ENCODE data around the gene GABRA5.
"Not testable (repeated sequence)": the region's sequence is repeated elsewhere in the genome, so short reads cannot be mapped to it uniquely, and the experiment has no call there.

Gene GABRA5

GRCh38 chr15:26879706-26880105 is 12.8 kb downstream of the GABRA5 start:
- DNase-seq = no peak

GRCh38 chr15:26882112-26882511 is 15.2 kb downstream of the GABRA5 start:
- no peak for DNase-seq

GRCh38 chr15:26882616-26883365 is 15.9 kb downstream of the GABRA5 start:
- DNase-seq = no peak

DNA sequence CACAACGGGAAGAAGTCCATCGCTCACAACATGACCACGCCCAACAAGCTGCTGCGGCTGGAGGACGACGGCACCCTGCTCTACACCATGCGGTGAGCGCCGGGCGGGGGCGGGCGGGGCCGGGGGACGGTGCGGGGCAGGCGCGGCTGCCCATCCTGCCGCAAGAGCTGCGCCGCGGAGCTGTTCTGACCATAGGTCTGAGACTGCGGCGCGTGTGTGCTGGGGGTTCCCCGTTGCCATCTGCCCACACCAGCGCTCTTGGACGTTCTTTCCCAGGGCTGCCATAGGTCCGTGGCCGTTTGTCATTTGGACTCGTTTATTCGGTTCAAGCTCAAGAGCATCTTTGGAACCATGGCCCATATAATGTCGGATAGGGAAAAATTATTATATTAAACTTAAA is 16.6 kb downstream of the GABRA5 start:
- DNase-seq = no peak

DNA sequence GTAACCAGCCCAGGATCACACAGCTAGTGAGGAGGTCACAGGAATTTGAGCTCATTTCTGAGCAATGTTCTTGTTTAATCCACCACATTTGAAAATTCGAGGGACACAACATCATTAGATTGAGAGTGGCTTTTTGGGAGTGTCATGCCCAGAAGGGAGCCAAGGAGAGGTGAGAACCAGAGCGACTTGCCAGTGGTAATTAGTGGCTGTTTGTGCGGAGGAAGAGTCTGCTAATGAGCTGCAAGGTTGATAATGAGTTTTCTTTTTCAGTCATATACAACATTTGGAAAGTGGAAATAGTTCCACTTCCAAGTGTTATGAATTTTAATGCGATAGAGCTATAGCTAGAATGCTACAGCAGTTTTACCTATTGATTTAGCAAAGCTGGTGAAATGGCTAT is 19.7 kb downstream of the GABRA5 start:
- no peak for DNase-seq

GRCh38 chr15:26887926-26888666 is 21.2 kb downstream of the GABRA5 start:
- no peak for DNase-seq

DNA sequence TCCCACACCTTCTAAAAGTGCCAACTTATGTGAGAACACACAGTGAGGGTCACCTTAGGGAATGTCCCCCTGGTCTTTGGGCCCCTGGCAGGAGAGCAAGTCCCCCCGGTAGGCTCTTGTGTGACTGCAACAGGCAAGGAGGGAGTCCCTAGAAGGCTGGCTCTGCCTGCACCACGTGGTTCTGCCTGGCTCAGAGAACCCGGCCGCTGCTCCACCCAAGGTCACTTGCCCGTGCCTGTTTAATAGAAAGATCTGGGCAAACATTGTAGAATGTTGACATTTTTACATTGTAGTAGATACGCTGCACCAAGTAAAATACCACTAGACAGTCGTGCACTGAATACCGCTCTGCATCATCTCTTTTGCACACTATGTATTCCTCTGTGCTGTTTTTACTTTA is 21.9 kb downstream of the GABRA5 start:
- no peak for DNase-seq

DNA sequence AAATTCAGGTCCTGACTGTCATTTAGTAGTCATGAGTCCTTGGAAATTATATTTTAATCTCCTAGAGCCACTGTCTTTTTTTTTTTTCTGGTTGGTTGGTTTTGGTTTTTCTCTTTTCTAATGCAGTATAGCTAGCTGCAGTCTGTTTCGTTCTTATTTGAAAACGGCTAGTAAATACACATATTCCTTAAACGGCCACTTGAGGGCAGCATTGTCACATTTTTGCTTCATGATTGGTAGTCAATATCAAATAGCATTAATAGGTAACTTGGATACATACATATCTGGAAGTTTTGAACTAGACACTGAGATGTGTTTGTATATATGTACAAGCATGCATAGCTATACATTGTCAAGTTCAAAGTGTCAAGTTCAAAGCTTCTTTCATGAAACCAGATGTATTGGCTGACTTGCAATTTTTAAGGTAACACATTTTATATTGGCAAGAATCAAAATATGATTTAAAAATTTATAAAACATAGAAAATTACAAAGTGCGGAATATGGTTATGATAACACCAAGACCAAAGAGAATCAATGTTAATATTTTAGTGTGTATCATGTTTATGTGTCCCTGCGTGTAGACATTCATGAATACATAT is 22.5 kb downstream of the GABRA5 start:
- DNase-seq = peak; percentile 26

- DNase-seq = no peak
Measured at GRCh38 chr15:26890451-26890850, 23.6 kb downstream of the GABRA5 start.

- no peak for DNase-seq
Measured at GRCh38 chr15:26890988-26891387, 24.1 kb downstream of the GABRA5 start.

- peak; percentile 43 for DNase-seq
Measured at GRCh38 chr15:26891448-26892181, 24.8 kb downstream of the GABRA5 start.

DNA sequence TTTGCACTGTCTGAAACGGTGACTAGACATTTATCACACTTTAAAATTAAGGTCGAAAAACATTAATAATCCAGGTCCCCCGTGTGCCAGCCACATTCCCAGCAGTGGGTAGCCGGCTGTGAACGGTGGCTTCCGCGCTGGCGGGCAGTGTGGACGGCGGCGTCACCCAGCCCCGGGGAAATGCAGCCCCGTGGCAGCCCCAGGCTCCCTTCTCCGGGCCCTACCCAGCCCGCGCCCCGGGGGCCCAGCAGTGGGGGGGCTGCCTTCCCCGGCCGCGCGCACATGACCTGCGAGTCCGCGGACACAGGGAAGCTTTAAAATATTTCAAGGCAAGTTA is 25.3 kb downstream of the GABRA5 start:
- no peak for DNase-seq

- DNase-seq = no peak
Measured at GRCh38 chr15:26892678-26893077, 25.8 kb downstream of the GABRA5 start.

DNA sequence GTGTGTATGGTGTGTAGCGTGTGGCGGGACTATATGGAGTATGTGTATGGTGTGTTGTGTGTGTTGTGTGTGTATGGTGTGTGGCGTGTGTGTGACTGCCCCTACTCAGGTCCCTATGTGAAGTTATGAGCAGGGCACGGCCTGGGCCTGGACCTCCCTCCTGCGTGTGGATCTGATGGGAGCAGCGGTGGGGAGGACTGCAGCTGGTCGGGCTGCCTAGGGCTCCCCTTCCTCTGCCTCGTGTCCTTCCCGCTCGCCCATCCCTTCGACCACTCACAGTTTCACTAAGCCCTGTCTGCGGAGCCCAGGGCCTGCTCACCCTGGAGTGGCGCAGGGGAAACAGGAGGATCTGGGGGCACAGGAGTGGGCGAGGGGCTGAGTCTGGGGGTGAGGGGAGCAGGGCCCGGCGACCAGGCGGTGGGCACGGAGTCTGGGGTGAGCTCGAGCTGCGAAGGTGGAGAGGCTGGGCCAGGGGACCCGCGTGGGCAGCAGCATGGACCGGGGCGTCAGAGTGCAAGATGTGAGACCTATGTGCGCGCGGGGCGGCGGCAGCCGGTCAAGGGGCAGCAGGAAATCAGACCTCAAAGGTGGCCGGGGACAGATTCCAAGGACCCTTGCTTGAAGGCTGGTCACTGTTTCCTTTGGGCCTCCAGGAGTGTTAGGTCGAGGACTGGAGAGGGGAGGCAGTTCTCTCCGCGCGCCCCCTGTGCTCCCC is 26.6 kb downstream of the GABRA5 start:
- DNase-seq = no peak

- no peak for DNase-seq
Measured at GRCh38 chr15:26894181-26894580, 27.3 kb downstream of the GABRA5 start.

DNA sequence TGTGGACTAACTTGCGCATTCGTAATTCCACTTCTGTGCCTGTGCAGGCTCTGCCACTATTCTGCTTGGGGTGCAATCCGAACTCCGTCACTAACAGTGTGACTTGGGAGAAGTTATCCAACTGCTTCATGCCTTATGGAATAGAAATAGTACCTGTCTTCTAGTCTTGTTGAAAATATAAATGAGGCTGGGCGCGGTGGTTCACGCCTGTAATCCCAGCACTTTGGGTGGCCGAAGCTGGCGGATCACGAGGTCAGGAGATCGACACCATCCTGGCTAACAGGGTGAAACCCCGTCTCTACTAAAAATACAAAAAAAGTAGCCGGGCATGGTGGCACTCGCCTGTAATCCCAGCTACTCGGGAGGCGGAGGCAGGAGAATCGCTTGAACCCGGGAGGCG is 28.5 kb downstream of the GABRA5 start:
- not testable (repeated sequence) for DNase-seq

- DNase-seq = no peak
Measured at GRCh38 chr15:26899658-26900057, 32.8 kb downstream of the GABRA5 start.

GRCh38 chr15:26901041-26901440 is 34.2 kb downstream of the GABRA5 start:
- no peak for DNase-seq

DNA sequence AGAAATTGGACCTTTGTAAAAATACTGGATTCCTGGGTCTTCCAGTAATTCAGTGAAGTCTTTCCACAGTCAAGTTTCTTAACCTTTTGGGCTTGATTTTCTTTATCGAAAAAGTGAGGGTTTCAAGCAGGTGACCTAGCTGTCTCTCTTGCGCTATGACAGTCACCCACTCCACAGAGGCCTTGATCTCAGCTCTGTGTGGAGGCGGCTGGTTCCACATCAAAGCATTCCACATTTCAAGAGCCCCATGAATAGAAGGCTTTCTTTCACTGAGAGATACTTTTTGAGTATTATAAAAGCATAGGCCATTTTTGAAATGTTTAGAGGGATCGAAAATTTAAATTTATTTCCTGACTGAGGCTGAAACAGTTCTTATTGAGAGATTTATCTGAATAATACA is 43.9 kb downstream of the GABRA5 start:
- DNase-seq = no peak

DNA sequence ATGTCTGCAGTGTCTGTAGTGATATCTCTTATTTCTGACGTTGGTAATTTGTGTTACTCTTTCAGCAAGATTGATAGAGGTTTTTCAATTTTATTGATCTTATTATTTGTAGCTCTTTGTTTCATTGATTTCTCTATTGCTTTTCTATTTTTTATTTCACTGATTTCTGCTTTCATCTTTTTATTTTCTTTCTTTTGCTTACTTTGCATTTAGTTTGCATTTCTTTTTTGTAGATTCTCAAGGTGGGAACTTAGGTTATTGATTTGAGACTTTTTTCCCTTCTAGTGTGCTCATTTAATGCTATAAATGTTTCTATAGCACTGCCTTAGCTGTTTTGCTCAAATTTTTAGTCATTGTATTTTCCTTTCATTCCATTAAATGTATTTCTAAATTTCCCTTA is 54.6 kb downstream of the GABRA5 start:
- no peak for DNase-seq

- DNase-seq = no peak
Measured at GRCh38 chr15:26926081-26926480, 59.2 kb downstream of the GABRA5 start.

DNA sequence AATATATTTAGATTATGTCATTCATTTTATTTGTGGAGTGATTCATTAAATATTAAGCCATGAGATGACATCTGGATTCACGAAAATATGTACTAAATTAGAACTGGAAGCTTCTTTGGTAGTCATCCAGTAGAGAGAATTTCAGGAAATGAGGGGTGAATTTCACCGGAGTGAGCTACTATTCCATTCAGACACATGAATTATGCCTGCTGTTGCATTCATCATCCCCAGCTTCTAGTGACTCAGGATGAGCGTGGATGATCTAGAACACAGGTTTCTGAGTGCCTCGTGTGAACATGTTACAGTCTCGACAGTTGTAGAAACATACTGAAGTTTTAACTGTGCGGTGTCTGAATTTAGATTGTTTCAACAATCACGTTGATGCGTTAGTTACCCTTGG is 61.2 kb downstream of the GABRA5 start:
- DNase-seq = no peak

- no peak for DNase-seq
Measured at GRCh38 chr15:26929588-26929987, 62.7 kb downstream of the GABRA5 start.

All from NCI-H1105 (cell line).